Naive thymus-derived CD4-positive, alpha-beta T cell (primary cell): ENCODE data around the gene MRPL21. TPM values are rescaled to one million over a fixed set of nuclear protein-coding genes. Genes with fewer than 3 reads are reported as not detected.

ENCODE experiments used
- ATAC-seq: fragments of 150-1000 bp; cut with Tn5 transposase; 2 replicates; pipeline ENCODE4 v1.10.0; 2021; ENCODE audit warnings: mild to moderate bottlenecking, moderate library complexity
- CTCF ChIA-PET: fragments of 350-600 bp; sonication (Branson Sonifier 250); formaldehyde crosslinking; loops from one replicate; lab custom pipeline; 2021; ENCODE audit warnings: antibody characterized with exemption; lab: Charles Lee
- POLR2A ChIA-PET: fragments of 350-600 bp; sonication (Branson Sonifier 250); formaldehyde crosslinking; loops from one replicate; lab custom pipeline; 2021; ENCODE audit warnings: antibody characterized with exemption, inconsistent platforms; lab: Charles Lee
- DNase-seq, 9 donors: peaks; one replicate each; pipeline versions ENCODE4 v3.0.0 to v3.0.0-alpha.2; 2020 to 2022; ENCODE audit warnings: mixed read lengths in 1 of 9
- H3K27ac ChIP-seq: one replicate; pipeline ENCODE4 v1.7.0; 2013; ENCODE audit warnings: mild to moderate bottlenecking, low read depth, low read length, moderate library complexity
- H3K27me3 ChIP-seq, 2 donors: one replicate each; pipeline ENCODE4 v1.7.0; 2013; ENCODE audit warnings: low read length in 2 of 2, mild to moderate bottlenecking in 2 of 2, moderate library complexity in 2 of 2; ENCODE audit not compliant: control insufficient read depth in 2 of 2, insufficient read depth in 2 of 2
- H3K36me3 ChIP-seq, 3 experiments: 1 replicate in 2 of 3; 2 replicates in 1 of 3; pipeline ENCODE4 v1.7.0; 2013; ENCODE audit warnings: low read length in 3 of 3, mild to moderate bottlenecking in 3 of 3, moderate library complexity in 1 of 3; ENCODE audit not compliant: insufficient read depth in 3 of 3, control insufficient read depth in 2 of 3
- H3K4me1 ChIP-seq, 2 donors: one replicate each; pipeline ENCODE4 v1.7.0; 2013; ENCODE audit warnings: low read length in 2 of 2, mild to moderate bottlenecking in 2 of 2, moderate library complexity in 1 of 2; ENCODE audit not compliant: control insufficient read depth in 2 of 2, insufficient read depth in 2 of 2
- H3K4me3 ChIP-seq: 2 replicates; pipeline ENCODE4 v1.7.0; 2013; ENCODE audit warnings: mild to moderate bottlenecking, low read length
- H3K9me3 ChIP-seq, 3 experiments: 1 replicate in 2 of 3; 2 replicates in 1 of 3; pipeline ENCODE4 v1.7.0; 2013; ENCODE audit warnings: low read length in 3 of 3; ENCODE audit not compliant: control insufficient read depth in 2 of 3
- H3K27ac Mint-ChIP-seq, 9 donors: one replicate each; pipeline ENCODE4 v1.8.0; 2020 to 2022; ENCODE audit warnings: mixed read lengths in 9 of 9, mild to moderate bottlenecking in 8 of 9, moderate library complexity in 5 of 9, inconsistent platforms in 2 of 9
- H3K27me3 Mint-ChIP-seq, 5 donors: one replicate each; pipeline ENCODE4 v1.8.0; 2021 to 2022; ENCODE audit warnings: mixed read lengths in 5 of 5, mild to moderate bottlenecking in 1 of 5
- H3K36me3 Mint-ChIP-seq, 5 donors: one replicate each; pipeline ENCODE4 v1.8.0; 2020 to 2022; ENCODE audit warnings: mixed read lengths in 5 of 5, mild to moderate bottlenecking in 3 of 5, inconsistent platforms in 1 of 5
- H3K4me1 Mint-ChIP-seq, 7 donors: one replicate each; pipeline ENCODE4 v1.8.0; 2020 to 2022; ENCODE audit warnings: mixed read lengths in 7 of 7, mild to moderate bottlenecking in 3 of 7, inconsistent platforms in 1 of 7
- H3K4me3 Mint-ChIP-seq, 10 donors: one replicate each; pipeline ENCODE4 v1.8.0; 2020 to 2022; ENCODE audit warnings: mild to moderate bottlenecking in 10 of 10, mixed read lengths in 10 of 10, moderate library complexity in 6 of 10, inconsistent platforms in 2 of 10
- H3K9me3 Mint-ChIP-seq, 11 donors: one replicate each; pipeline ENCODE4 v1.8.0; 2020 to 2022; ENCODE audit warnings: mixed read lengths in 11 of 11, mild to moderate bottlenecking in 4 of 11, inconsistent platforms in 1 of 11, moderate library complexity in 1 of 11
- intact Hi-C, 2 donors: fragments of 100-400 bp; cut with micrococcal nuclease; formaldehyde crosslinking; loops; one replicate each; pipeline ENCODE4 v1.15.1; 2023
- polyA plus RNA-seq, 2 donors: library from polyadenylated mRNA; unstranded; fragments of 300-500 nt; fragmentation: Illumina TruSeq; gene quantifications; one replicate each; pipeline ENCODE4 v1.2.3, GENCODE V29; 2021
- total RNA-seq, 6 experiments: library from RNA in 5 of 6; stranded (reverse) in 5 of 6; gene quantifications; 1 replicate in 5 of 6; 2 replicates in 1 of 6; pipeline ENCODE4 v1.2.3 and lab custom pipeline; 2021 to 2026

MRPL21 gene
- total and polyA plus RNA-seq, 7 experiments from 2014 or later = 29.6 to 133 (median 48.4) TPM

DNA sequence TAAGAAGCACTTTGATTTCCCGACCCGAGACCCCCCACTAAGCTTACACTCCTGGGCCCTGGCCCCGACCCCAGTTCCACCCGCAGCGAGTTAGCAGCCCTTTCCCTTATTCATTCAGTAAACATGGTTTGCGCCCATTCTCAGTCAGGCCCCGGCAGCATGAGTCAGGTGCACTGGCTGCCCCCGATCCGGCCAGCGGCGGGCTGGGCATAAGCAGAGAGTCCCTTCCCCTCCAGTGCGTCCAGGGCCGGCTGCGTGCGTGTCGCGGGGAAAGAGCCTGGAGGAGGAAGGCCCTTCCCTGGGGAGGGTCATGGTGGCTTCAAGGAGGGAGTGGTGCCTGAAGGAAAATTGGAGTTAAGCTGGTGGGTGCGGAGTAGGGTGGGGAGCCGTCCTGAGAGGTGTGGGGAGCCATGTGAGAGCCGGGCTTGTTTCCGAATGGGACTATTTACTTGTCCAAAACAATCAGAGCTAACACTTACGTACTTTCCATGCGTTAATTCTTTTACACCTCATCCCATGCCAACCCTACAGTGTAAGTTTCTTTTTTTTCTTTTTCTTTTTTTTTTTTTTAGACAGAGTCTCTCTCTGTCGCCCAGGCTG, 716 bp upstream of the MRPL21 start:
- DNase-seq (peak in 3 of 9 donors; percentile 5 to 47 (median 15)), ATAC-seq (peak; percentile 40)
- Histone ChIP-seq H3K27me3 (no peaks in the 10 kb centered on the region), H3K36me3 (peaks cover 0 to 42% (median 0%) of the 10 kb centered on the region in 3 experiments), H3K4me1 (peaks cover 21% of the 10 kb centered on the region in 2 donors), H3K4me3 (peak overlapping the region; percentile 91), H3K27ac (peak overlapping the region; percentile 90), H3K9me3 (no peaks in the 10 kb centered on the region)
- H3K36me3 Mint-ChIP-seq = peaks cover 4 to 28% (median 8%) of the 10 kb centered on the region in 5 donors
- POLR2A ChIA-PET = interaction anchor here (0.6 to 1.7 kb wide), 2 partner anchors 61 to 334 kb away, joined by 4 read pairs; no protein-coding TSS in a partner anchor
- peak overlapping the region; percentile 89 to 95 (median 93) for H3K27ac Mint-ChIP-seq
- H3K9me3 Mint-ChIP-seq = peaks cover 0 to 3% (median 0%) of the 10 kb centered on the region in 11 donors
- intact Hi-C loops = loop anchor here (1.0 to 10.0 kb wide), 6 partner anchors 58 to 770 kb away; partner anchors contain the start of genes TESMIN (in 2 of the 2), LTO1 (in 1 of the 2), PPP6R3 (in 1 of the 2) and TPCN2 (in 1 of the 2)
- peaks cover 35 to 62% (median 48%) of the 10 kb centered on the region in 7 donors for H3K4me1 Mint-ChIP-seq
- no peaks in the 10 kb centered on the region for H3K27me3 Mint-ChIP-seq
- peak overlapping the region; percentile 90 to 98 (median 96) for H3K4me3 Mint-ChIP-seq
- CTCF ChIA-PET = interaction anchor here (0.6 to 1.9 kb wide), 2 partner anchors 27 to 79 kb away, joined by 3 to 4 read pairs; no protein-coding TSS in a partner anchor

GRCh38 chr11:68900835-68901381, 2.7 kb downstream of the MRPL21 start:
- Histone ChIP-seq H3K27ac (no peak overlapping the region), H3K9me3 (no peaks in the 10 kb centered on the region), H3K4me1 (peaks cover 21% of the 10 kb centered on the region in 2 donors), H3K36me3 (peaks cover 4 to 60% (median 5%) of the 10 kb centered on the region in 3 experiments), H3K27me3 (no peaks in the 10 kb centered on the region), H3K4me3 (no peak overlapping the region)
- Mint-ChIP-seq H3K36me3 (peaks cover 0 to 35% (median 10%) of the 10 kb centered on the region in 5 donors), H3K9me3 (peaks cover 0 to 3% (median 0%) of the 10 kb centered on the region in 11 donors), H3K27ac (no peak overlapping the region), H3K4me3 (peak overlapping the region in 1 of 10 donors; percentile 25), H3K4me1 (peaks cover 32 to 58% (median 44%) of the 10 kb centered on the region in 7 donors), H3K27me3 (no peaks in the 10 kb centered on the region)
- POLR2A ChIA-PET = no interaction called here
- CTCF ChIA-PET = no interaction called here
- DNase-seq (no peak), ATAC-seq (no peak)
- intact Hi-C loops = loop anchor here (5.0 to 10.0 kb wide), 5 partner anchors 61 to 774 kb away; partner anchors contain the start of genes TESMIN (in 2 of the 2), LTO1 (in 1 of the 2) and PPP6R3 (in 1 of the 2)

GRCh38 chr11:68897441-68897840, 6.2 kb downstream of the MRPL21 start:
- Histone ChIP-seq H3K27me3 (no peaks in the 10 kb centered on the region), H3K4me3 (no peak overlapping the region), H3K4me1 (peaks cover 2 to 5% of the 10 kb centered on the region in 2 donors), H3K9me3 (no peaks in the 10 kb centered on the region), H3K36me3 (peaks cover 4 to 75% (median 13%) of the 10 kb centered on the region in 3 experiments), H3K27ac (no peak overlapping the region)
- peaks cover 0 to 3% (median 0%) of the 10 kb centered on the region in 11 donors for H3K9me3 Mint-ChIP-seq
- H3K4me1 Mint-ChIP-seq = peaks cover 8 to 24% (median 14%) of the 10 kb centered on the region in 7 donors
- POLR2A ChIA-PET = no interaction called here
- intact Hi-C loops = no loop called here
- ATAC-seq (no peak), DNase-seq (no peak)
- no peak overlapping the region for H3K4me3 Mint-ChIP-seq
- H3K27me3 Mint-ChIP-seq = no peaks in the 10 kb centered on the region
- H3K27ac Mint-ChIP-seq = no peak overlapping the region
- H3K36me3 Mint-ChIP-seq = peaks cover 0 to 49% (median 14%) of the 10 kb centered on the region in 5 donors
- CTCF ChIA-PET = interaction anchor here (0.6 kb wide), 1 partner anchor 1814 kb away, joined by 3 read pairs; no protein-coding TSS in a partner anchor

DNA sequence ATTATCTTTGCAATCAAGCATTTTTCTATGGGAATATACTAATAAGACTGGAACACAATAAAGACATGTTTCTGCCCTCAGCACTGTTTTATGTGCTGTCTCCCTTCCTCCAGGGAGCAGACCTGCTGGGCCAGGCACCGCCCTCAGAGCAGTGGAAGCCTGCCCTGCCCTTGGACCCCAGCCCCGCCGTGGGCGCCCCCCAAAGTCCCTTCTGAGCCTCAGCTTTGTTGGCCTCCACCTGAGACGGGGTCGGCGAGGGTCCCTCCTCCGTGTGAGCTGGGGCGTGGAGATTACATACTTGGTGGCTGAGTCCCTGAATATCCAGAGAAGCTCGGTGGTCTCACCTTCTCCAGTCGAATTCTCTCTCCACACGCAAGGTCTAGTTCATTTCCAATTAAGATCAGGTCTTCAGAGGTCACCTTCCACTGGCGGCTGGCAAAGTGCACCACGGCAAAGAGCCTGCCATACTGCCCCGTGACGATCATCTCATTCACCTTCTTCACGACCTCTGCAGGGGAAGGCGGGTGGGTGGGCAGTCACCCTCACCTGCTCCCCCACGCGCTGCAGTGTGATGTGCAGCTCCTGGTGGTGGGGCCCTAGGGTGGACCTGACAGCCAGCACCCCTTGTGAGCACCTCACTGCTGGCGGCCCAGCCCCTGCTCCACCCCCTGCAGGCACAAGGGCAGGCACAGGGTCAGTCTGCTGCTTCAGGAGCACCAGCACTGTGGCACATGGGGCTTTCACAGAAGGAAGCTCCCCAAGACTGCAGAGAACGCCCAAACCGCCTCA, 7.3 kb downstream of the MRPL21 start:
- ChIA-PET CTCF (no interaction called here), POLR2A (no interaction called here)
- Histone ChIP-seq H3K9me3 (no peaks in the 10 kb centered on the region), H3K27ac (no peak overlapping the region), H3K36me3 (peaks cover 6 to 83% (median 13%) of the 10 kb centered on the region in 3 experiments), H3K4me3 (no peak overlapping the region), H3K27me3 (no peaks in the 10 kb centered on the region), H3K4me1 (no peaks in the 10 kb centered on the region)
- H3K27me3 Mint-ChIP-seq = no peaks in the 10 kb centered on the region
- peaks cover 0 to 3% (median 0%) of the 10 kb centered on the region in 11 donors for H3K9me3 Mint-ChIP-seq
- DNase-seq (no peak), ATAC-seq (no peak)
- intact Hi-C loops = no loop called here
- H3K36me3 Mint-ChIP-seq = peaks cover 0 to 51% (median 14%) of the 10 kb centered on the region in 5 donors
- H3K27ac Mint-ChIP-seq = no peak overlapping the region
- peak overlapping the region in 1 of 10 donors; percentile 12 for H3K4me3 Mint-ChIP-seq
- H3K4me1 Mint-ChIP-seq = peaks cover under 1 to 14% (median 6%) of the 10 kb centered on the region in 7 donors

- no peak for ATAC-seq
- no peak for DNase-seq
- Histone ChIP-seq H3K4me3 (no peak overlapping the region), H3K27ac (no peak overlapping the region), H3K27me3 (no peaks in the 10 kb centered on the region), H3K4me1 (no peaks in the 10 kb centered on the region), H3K36me3 (peaks cover 10 to 75% (median 13%) of the 10 kb centered on the region in 3 experiments), H3K9me3 (no peaks in the 10 kb centered on the region)
- ChIA-PET CTCF (no interaction called here), POLR2A (no interaction called here)
- H3K4me1 Mint-ChIP-seq = no peaks in the 10 kb centered on the region
- peaks cover 6 to 43% (median 9%) of the 10 kb centered on the region in 5 donors for H3K36me3 Mint-ChIP-seq
- no peaks in the 10 kb centered on the region for H3K27me3 Mint-ChIP-seq
- no peak overlapping the region for H3K27ac Mint-ChIP-seq
- intact Hi-C loops = no loop called here
- H3K4me3 Mint-ChIP-seq = no peak overlapping the region
- no peaks in the 10 kb centered on the region for H3K9me3 Mint-ChIP-seq
Observed at GRCh38 chr11:68893282-68893681, 10.3 kb downstream of the MRPL21 start.

- Histone ChIP-seq H3K27me3 (no peaks in the 10 kb centered on the region), H3K36me3 (peaks cover 10 to 68% (median 13%) of the 10 kb centered on the region in 3 experiments), H3K4me3 (no peak overlapping the region), H3K9me3 (no peaks in the 10 kb centered on the region), H3K4me1 (no peaks in the 10 kb centered on the region), H3K27ac (no peak overlapping the region)
- H3K27ac Mint-ChIP-seq = no peak overlapping the region
- H3K9me3 Mint-ChIP-seq = no peaks in the 10 kb centered on the region
- H3K27me3 Mint-ChIP-seq = no peaks in the 10 kb centered on the region
- DNase-seq = no peak
- peaks cover 6 to 36% (median 9%) of the 10 kb centered on the region in 5 donors for H3K36me3 Mint-ChIP-seq
- no peaks in the 10 kb centered on the region for H3K4me1 Mint-ChIP-seq
- CTCF ChIA-PET = no interaction called here
- no peak overlapping the region for H3K4me3 Mint-ChIP-seq
- no peak for ATAC-seq
- POLR2A ChIA-PET = no interaction called here
- intact Hi-C loops = no loop called here
Observed at GRCh38 chr11:68892576-68892975, 11.1 kb downstream of the MRPL21 start.
